CD4-positive, alpha-beta T cell treated with Interleukin-6 at 100 ng/mL for 8 hours (primary cell): ENCODE measurements around the gene CEP41.

Experiments
- DNase-seq: peaks from one replicate; pipeline ENCODE4 v3.0.0-alpha.2; 2020; ENCODE audit warnings: mixed read lengths, low spot score

Gene CEP41

DNA sequence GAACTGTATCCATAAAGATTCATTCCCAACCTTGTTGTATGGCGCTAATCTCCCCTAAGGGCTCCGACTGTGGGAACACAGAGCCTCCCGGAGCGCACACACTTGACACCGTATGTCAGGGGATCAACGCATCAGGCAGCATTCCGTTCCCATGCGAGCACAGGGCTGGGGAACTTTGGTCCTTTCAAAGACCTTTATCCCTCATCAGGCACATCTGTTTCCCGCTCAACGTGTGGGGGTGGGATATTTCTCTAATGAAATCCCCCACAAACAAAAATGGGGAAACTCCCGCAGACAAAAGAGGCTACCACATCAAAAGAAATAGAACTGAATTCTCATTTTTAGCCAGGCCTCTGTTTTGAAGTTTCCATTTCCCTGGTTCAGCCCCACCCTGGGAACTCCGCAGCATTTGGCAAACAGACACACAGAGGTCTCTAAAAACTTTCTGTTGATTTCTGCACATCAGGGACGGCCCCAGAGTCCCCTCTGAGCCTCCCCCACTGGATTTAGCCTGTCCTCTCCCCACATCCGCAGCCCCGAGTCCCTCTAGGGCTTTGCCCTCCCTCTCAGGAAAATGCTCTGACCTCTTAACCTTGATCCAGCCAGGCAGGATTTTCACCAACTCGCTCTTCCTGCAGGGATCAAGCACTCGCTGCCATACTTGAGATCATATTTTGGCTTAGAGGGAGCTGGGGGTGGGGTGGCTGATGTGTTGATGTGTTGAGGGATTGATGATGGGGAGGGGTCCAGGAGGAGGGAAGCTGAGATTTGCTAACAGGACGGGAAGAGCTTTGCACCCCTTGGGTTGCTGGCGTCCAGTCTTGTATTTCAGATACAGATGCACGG is 89.6 kb downstream of the CEP41 start:
- no peak for DNase-seq

DNA sequence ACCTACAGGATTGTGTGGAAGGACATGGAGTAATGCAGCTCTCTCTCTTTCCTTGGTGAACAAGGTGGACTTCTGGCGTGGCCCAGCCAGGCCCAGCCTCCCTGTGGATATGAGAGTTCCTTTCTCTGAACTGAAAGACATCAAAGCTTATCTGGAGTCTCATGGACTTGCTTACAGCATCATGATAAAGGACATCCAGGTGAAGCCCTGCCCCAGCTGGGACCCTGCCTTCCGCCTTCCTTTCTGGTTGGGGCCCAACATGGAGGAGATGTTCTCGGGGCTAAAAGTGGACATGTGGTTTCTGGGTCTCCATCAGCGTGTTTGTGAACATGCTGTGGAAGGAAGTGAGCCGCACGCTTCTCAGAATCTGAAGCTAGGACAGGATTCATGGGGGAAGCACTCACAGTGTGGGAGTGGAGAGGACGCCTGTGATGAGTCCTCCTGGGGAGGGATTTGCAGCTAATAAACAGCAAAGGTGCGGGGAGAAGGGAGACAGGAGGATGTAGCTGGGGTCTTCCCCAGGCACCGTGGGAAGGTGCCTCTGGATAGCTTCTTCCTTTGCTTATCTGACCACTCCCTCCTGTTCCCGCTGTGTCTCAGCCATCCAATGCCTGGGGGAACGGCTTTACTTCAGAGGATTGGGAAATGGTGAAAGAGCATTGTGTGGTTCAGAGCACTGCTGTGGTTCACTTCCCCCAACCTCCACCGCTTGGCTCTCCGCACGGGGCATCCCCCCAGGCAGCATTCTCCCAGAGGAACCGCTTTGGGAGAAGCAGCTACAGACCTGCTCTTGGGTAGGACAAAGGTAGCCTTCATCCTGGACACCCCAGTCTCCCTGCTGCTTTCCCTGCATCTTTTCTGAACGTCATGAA is 90.7 kb downstream of the CEP41 start:
- DNase-seq: no peak

DNA sequence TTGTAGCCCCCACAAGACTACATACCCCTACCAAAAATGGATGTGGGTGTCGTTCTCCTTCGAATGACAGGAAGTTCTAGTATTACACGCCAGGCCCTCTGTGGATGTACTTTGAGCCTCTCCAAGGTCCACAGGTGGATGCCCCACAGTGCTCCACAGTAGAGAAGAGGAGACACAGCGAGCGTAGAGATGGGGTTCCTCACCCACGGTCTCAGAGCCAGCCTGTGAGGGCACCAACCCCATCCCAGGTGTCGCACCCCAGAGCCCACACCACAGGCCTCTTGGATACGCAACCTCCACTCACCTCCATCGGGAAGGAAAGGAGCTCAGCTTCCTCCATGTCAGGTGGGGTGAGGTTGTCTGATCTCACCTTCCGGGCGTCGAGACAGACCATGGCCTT is 93.9 kb downstream of the CEP41 start:
- DNase-seq: no peak

DNA sequence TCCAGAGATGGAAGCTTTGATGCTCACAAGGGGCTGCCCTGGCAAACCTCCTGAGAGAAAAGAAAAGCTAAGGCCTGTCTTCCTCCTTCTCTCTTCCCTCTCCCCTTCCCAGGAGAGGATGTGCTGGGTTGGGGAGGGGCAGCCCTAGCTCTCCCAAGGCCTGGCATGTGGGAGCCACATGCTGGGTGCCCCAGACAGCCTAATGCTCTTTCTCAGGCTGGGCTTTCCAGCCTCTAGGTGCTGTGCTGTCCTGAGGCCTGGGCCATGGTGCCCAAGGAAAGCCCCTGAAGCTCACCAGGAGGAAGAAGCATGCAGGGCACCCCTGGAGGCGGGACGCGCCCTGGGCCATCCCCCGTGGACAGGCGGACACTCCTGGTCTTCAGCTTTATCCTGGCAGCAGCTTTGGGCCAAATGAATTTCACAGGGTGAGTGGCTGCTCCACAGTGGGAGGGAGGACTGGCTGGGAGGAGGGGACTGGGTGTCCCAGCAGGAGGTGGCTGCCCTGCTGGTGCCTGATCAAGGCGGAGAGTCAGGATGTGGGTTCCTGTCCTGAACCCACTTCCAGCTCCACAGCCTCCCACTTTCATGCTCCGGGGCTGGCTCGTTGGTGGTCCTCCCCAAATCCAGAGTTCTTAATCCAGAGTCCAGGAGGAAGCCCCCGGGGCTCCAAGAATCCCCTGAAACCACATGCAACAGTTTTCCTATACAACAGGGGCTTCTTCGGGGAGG is 94.5 kb downstream of the CEP41 start:
- no peak for DNase-seq

DNA sequence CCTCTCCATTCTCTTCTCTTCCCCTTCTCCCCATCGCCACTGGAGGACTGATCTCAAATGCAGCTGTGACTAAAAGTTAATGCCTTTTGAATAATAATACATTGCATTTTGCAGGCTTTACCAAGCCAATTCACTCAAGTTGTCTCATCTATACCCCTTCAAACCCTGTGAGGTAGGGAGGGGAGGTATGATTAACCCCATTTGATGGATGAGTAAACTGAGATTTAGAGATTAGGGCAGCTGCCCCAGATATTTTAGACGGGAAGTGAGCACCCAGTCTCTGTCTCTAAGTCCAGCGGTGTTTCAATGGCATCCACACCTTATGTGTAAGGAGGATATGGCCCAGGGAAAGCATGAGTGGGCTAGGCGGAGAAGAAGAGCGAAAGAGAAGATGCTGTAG is 95.1 kb downstream of the CEP41 start:
- DNase-seq: no peak

DNA sequence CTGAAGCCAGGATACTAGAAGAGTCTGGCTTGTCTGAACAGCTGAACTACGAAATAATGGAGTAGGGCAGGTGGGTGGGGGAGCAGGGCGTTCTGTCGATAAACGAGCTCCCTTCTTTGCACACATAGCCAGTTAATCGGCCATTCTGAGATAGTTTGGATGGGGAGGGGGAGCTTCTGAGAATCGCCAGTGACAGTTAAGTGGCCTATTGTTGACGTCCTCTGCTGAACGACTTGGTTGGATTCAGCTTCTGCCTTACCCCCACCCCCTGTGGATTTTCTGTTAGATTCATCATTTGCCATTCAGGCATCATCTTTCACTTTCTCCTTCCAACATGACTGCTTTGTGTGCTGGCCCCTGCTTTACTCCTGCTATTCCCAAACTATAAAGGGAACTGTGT is 95.7 kb downstream of the CEP41 start:
- DNase-seq: no peak

DNA sequence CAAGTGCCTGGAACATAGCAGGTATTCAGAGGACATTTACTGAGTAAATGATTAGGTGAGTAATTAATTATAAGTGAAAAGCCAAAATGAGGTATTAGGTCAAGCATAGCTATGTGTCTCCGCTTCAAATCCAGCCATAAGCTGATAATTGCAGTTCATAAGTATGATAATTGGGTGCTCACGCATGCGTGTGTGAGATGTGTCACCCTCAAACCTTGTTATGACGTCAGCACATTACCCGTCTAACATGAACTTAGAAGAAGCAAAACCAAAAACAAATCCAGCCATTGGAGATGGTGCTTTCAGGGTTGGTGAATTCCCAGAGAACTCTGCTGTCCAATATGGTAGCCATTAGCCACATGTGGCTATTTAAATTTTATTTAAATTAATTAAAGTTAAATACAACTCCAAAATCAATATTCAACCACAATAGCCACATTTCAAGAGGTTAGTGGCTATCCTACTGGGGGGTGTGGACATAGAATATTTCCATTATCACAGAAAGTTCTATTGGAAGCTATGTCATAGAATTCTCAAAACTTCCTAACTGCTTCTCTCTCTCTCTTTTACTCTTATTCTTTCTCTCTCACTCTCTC is 96.4 kb downstream of the CEP41 start, which contains the start of gene CPA5:
CPA5 (plus strand) TSS at position 546 of the 596 bp plus-strand sequence. CDS start 1,670 bp downstream, outside the sequence.
- no peak for DNase-seq
